ENCODE results near the gene SP2. TPM values are rescaled to one million over a fixed set of nuclear protein-coding genes. Genes with fewer than 3 reads are reported as not detected.

SP2 gene
- total and polyA plus RNA-seq, 2 of the 8 experiments (the other 6 are each of a cell fraction or from before 2014, with no cell fraction given), result 5.6 to 13.8 TPM

DNA sequence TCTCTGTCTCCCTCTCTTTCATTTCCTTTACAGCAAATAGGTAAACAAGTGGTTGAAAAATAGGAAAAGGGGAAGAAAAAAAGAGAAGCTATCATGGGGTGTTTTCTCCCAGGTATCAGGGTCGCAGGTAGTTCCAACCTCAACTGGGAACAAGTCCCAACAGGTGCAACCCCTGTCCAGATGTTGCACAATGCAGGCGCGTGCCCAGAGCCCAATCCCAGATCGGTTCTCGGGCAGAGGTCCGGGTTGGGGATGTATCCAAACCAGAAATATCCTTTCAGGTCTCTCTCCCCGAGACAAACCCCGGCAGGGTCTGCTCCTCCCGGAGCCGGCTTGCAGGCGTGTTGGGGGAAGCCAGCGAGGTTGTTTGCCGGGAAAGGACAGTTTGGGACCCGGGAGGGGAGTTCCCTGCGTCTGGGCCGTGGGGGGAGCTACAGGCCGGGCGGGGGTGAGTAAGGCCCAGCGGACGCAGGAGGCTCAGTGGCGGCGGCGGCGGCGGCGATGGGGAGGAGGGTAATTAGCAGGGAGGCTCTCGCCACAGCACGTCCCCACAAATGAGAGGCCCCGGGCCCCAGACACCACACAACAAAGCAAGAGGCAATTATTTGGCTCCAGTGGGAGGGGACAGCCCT is 23.9 kb upstream of the SP2 start (continued):
- TF ChIP-seq, protein P1, sequence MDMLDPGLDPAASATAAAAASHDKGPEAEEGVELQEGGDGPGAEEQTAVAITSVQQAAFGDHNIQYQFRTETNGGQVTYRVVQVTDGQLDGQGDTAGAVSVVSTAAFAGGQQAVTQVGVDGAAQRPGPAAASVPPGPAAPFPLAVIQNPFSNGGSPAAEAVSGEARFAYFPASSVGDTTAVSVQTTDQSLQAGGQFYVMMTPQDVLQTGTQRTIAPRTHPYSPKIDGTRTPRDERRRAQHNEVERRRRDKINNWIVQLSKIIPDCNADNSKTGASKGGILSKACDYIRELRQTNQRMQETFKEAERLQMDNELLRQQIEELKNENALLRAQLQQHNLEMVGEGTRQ (IDR thresholded peaks at IDR 0.05; ENCODE audit: low read length), result no peak
- TF ChIP-seq RXRA (IDR thresholded peaks at IDR 0.05; ENCODE audit: insufficient read depth, low read depth, low read length), result no peak
- TF ChIP-seq HDAC6 (IDR thresholded peaks at IDR 0.05; ENCODE audit: low read depth, low read length), result no peak
- TF ChIP-seq CREB1 (IDR thresholded peaks at IDR 0.05), result no peak
- no peak for TF ChIP-seq EGR1 (IDR thresholded peaks at IDR 0.05; ENCODE audit: borderline replicate concordance, low read depth, low read length)
- TF ChIP-seq FOSL1 (IDR thresholded peaks at IDR 0.05; ENCODE audit: insufficient read depth, low read depth, low read length), result no peak
- no peak for TF ChIP-seq TCF12 (IDR thresholded peaks at IDR 0.05; ENCODE audit: low read depth, low read length)
- peak; percentile 1 for TF ChIP-seq EZH2 (IDR thresholded peaks at IDR 0.05; ENCODE audit: low read depth, low read length, severe bottlenecking)
- no peak for TF ChIP-seq EP300 (IDR thresholded peaks at IDR 0.05; ENCODE audit: borderline replicate concordance in 1 of 2, low read depth in 2 of 2, low read length in 2 of 2)
- TF ChIP-seq CHD1 (IDR thresholded peaks at IDR 0.05; ENCODE audit: low read depth, low read length), result no peak
- no peak for TF ChIP-seq NANOG (IDR thresholded peaks at IDR 0.05; ENCODE audit: insufficient read depth, low read depth, low read length, poor library complexity, severe bottlenecking)
- no peak for TF ChIP-seq SP1 (IDR thresholded peaks at IDR 0.05; ENCODE audit: low read depth, low read length)
- TF ChIP-seq RBBP5 (IDR thresholded peaks at IDR 0.05; ENCODE audit: borderline replicate concordance, low read depth, low read length), result no peak
- no peak for TF ChIP-seq SP2 (IDR thresholded peaks at IDR 0.05; ENCODE audit: low read length)
- peak; percentile 86 for TF ChIP-seq CEBPB (IDR thresholded peaks at IDR 0.05; ENCODE audit: low read depth, low read length)
- TF ChIP-seq POU5F1 (IDR thresholded peaks at IDR 0.05; ENCODE audit: low read depth, low read length), result no peak
- no peak for TF ChIP-seq MAFK (IDR thresholded peaks at IDR 0.05; ENCODE audit: low read depth, low read length)
- TF ChIP-seq CBX8 (IDR thresholded peaks at IDR 0.05; ENCODE audit: borderline replicate concordance, low read depth, low read length), result no peak
